ENCODE data around the gene ATF6.

DNA sequence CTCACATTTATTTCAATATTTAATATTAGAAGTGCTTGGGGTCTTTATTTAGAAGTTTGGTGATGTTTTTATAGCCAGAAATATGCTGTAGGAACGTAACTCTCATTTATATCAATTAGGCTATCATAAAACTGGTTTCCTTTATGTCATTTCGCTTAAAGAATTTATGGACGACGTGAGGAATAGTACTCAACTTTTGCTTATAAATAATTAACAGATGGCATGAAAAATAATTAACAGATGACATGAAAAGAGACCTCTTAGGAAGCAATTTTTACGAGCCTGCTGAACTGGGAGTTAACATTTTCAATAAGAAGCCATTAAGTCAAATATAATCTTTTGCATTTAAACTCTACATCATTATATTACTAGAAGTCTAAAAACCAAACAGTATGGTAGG is 134.0 kb downstream of the ATF6 start:
- TF ChIP-seq, protein P1, sequence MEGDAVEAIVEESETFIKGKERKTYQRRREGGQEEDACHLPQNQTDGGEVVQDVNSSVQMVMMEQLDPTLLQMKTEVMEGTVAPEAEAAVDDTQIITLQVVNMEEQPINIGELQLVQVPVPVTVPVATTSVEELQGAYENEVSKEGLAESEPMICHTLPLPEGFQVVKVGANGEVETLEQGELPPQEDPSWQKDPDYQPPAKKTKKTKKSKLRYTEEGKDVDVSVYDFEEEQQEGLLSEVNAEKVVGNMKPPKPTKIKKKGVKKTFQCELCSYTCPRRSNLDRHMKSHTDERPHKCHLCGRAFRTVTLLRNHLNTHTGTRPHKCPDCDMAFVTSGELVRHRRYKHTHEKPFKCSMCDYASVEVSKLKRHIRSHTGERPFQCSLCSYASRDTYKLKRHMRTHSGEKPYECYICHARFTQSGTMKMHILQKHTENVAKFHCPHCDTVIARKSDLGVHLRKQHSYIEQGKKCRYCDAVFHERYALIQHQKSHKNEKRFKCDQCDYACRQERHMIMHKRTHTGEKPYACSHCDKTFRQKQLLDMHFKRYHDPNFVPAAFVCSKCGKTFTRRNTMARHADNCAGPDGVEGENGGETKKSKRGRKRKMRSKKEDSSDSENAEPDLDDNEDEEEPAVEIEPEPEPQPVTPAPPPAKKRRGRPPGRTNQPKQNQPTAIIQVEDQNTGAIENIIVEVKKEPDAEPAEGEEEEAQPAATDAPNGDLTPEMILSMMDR (IDR thresholded peaks at IDR 0.05), result no peak
- no peak for TF ChIP-seq POLR2A (IDR thresholded peaks at IDR 0.05)
- TF ChIP-seq POLR2AphosphoS5 (IDR thresholded peaks at IDR 0.05), result no peak

Measured in breast epithelium (tissue), 3 donors.